ENCODE results near the gene STUM.

STUM gene

DNA sequence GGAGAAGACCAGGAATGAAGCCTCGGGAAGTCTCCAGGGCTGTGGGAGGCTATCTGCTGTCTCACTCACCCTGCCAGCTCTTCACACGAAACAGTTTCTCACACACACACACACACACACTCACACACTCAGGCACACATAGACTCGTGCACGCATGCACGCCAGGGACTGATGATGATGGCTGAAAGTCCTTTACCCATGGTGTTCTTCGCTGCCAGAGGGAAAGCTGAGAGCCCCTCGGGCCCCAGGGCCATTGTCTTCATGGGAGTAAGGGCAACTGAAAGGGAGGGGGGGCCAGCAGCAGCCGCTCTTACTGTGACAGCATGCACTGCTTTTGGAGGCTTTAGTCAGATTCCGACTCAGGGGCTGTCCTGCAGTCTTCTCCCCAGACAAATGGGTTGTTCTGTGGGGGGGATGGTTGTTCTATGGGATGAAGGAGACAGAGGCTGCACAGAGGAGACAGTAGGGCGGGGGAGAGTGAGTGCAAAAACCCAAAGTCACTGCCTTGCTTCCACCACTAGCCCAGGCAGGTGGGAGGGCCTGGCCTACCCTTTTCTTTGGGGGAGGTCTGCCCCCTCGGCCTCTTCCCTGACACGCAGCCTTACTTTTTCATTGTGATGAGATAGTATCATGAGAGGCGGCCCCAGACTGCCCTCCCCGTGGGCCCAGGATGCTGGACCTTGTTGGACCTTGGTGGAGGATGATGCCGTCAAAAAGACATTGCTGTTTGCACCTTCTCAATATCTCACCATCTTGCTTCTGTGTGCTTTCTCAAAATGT is 29.0 kb downstream of the STUM start:
- no peak for DNase-seq (ENCODE audit: low read depth, low spot score)
- Histone ChIP-seq H3K27ac (no peak overlapping the region), H3K9me3 (ENCODE audit: low read depth, low read length) (no peaks in the 10 kb centered on the region), H3K9ac (ENCODE audit: insufficient read length) (no peak overlapping the region), H3K4me3 (no peak overlapping the region), H3K36me3 (ENCODE audit: insufficient read depth, low read length) (no peaks in the 10 kb centered on the region)
- no peak for TF ChIP-seq EZH2 (IDR thresholded peaks at IDR 0.05)
- no peak for TF ChIP-seq FOXP2 (optimal IDR thresholded peaks at IDR 0.05; ENCODE audit: control extremely low read depth, extremely low read length, insufficient read depth)
- TF ChIP-seq POLR2AphosphoS5 (IDR thresholded peaks at IDR 0.05; ENCODE audit: borderline replicate concordance, low read depth, low read length): no peak

DNA sequence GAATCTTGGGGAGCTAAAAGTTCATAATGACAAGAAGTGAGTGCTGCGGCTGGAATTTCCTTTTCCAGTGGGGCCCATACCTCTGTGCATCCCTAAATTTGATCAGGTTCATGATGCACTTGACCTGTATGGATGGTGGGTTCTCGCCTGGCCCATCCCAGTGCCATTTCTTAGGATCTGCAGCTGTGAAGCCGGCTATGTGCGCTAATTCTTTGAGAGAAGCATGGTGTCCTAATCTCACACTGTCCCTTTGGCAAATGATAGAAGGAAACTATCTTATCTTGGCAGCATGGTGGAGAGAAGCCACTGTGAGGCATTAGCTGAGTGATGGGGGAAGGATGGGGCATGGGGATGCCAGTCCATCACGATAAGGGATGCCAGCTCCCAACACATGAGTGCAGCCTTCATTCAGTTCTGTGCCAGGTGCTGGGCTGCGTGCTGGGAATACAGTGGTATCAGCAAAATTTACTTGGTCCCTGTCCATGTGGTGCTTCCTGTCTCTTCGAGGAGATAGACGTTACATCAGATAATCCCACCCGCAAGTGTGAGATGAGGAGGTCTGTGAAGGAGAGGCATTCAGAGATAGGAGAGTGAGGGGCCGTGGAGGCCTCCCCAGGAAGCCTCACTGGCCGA is 30.5 kb downstream of the STUM start:
- no peak for TF ChIP-seq EZH2 (IDR thresholded peaks at IDR 0.05)
- TF ChIP-seq FOXP2 (optimal IDR thresholded peaks at IDR 0.05; ENCODE audit: control extremely low read depth, extremely low read length, insufficient read depth): no peak
- TF ChIP-seq POLR2AphosphoS5 (IDR thresholded peaks at IDR 0.05; ENCODE audit: borderline replicate concordance, low read depth, low read length): no peak
- no peak overlapping the region for H3K4me3 ChIP-seq
- H3K27ac ChIP-seq: no peak overlapping the region
- H3K9ac ChIP-seq (ENCODE audit: insufficient read length): no peak overlapping the region
- H3K9me3 ChIP-seq (ENCODE audit: low read depth, low read length): no peaks in the 10 kb centered on the region
- DNase-seq (ENCODE audit: low read depth, low spot score): no peak
- H3K36me3 ChIP-seq (ENCODE audit: insufficient read depth, low read length): no peaks in the 10 kb centered on the region

DNA sequence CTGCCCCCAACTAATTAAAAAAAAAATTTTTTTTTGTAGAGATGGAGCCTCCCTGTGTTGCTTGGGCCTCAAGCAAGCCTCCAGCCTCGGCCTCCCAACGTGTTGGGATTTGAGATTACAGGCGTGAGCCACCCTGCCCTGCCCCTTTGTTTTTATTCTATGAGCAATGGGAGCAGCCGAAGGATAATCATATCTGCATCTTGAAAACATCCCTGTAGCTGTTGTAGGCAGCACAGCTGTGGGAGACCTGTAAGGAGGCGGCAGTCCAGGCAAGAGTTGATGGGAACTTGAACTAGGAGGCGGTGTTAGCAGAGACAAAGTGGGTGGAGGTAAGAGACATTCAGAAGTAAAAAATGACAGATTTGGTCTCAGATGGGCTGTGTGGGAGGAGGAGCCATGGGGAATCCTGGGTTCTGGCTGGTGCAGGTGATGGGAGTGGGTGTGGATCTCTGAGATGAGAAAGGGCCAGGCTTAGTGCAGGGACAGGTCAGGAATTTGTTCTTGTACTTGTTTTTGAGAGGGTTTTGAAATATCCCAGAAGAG is 31.3 kb downstream of the STUM start:
- DNase-seq (ENCODE audit: low read depth, low spot score): no peak
- H3K36me3 ChIP-seq (ENCODE audit: insufficient read depth, low read length): no peaks in the 10 kb centered on the region
- no peak overlapping the region for H3K4me3 ChIP-seq
- H3K9ac ChIP-seq (ENCODE audit: insufficient read length): no peak overlapping the region
- H3K27ac ChIP-seq: no peak overlapping the region
- no peak for TF ChIP-seq FOXP2 (optimal IDR thresholded peaks at IDR 0.05; ENCODE audit: control extremely low read depth, extremely low read length, insufficient read depth)
- no peak for TF ChIP-seq EZH2 (IDR thresholded peaks at IDR 0.05)
- no peak for TF ChIP-seq POLR2AphosphoS5 (IDR thresholded peaks at IDR 0.05; ENCODE audit: borderline replicate concordance, low read depth, low read length)
- no peaks in the 10 kb centered on the region for H3K9me3 ChIP-seq (ENCODE audit: low read depth, low read length)

DNA sequence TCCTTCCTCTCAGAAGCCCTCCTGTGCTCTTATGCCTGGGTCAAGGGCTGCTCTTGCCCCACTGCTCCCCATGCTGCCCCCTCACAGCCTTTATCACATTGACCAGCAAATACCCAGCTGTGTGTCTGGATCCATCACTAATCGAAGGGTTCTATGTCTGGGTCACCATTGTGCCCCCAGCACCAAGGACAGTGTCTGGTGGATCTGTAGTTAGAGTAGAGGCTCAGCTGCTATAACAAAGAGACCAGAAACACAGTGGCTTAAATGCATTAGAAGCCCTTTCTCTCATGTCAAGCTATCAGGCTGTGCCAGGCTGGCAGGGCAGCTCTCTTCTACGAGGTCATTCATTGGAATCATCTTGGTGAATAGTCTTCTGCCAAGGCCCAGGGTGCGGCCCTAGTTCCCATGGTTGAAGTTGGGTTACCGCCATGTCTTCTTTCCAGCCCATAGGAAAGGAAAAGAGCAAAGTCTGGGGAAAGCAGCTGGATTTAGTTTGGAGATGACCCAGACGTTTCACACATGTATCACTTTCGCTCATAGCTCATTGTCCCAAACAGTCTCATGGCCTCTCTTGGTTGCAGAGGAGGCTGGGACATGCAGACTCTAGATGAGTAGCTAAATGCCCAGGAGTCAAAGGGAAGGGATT is 32.2 kb downstream of the STUM start:
- no peak for DNase-seq (ENCODE audit: low read depth, low spot score)
- no peak overlapping the region for H3K27ac ChIP-seq
- H3K36me3 ChIP-seq (ENCODE audit: insufficient read depth, low read length): no peaks in the 10 kb centered on the region
- H3K9ac ChIP-seq (ENCODE audit: insufficient read length): no peak overlapping the region
- no peak for TF ChIP-seq POLR2AphosphoS5 (IDR thresholded peaks at IDR 0.05; ENCODE audit: borderline replicate concordance, low read depth, low read length)
- no peak for TF ChIP-seq EZH2 (IDR thresholded peaks at IDR 0.05)
- no peaks in the 10 kb centered on the region for H3K9me3 ChIP-seq (ENCODE audit: low read depth, low read length)
- no peak overlapping the region for H3K4me3 ChIP-seq

DNA sequence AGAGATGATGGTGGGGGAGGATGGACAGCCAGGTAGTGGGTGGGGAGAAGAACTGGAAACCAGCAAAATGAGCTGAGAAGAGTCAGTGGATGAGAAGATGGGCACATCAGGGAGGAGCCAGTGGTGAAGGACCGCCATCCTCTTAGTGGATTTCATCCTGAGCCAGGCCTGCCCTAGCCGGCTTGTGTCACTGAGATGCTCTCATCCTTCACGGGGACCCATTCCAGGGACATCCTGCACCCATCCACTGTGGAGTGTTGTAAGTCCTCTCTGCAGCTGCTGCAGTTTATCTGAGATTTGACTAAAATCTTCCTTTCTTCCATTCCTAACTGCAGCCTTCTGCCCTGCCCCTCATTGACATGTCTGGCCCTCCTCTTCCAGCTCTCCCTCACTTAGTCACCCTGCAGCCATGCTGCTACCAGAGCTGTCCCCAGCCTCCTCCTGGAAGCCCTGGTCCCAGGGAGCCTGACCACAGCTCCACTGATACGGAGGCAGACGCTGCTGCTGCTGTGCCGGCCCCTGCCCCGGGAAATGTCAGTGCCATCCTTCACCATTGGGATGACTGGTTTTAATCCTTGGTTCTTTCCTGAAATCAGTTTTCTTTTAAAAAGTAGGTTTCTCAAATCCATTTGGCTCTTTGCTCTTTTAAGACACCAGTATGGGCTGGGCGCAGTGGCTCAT is 33.2 kb downstream of the STUM start:
- no peak for DNase-seq (ENCODE audit: low read depth, low spot score)
- Histone ChIP-seq H3K9ac (ENCODE audit: insufficient read length) (no peak overlapping the region), H3K36me3 (ENCODE audit: insufficient read depth, low read length) (no peaks in the 10 kb centered on the region), H3K9me3 (ENCODE audit: low read depth, low read length) (no peaks in the 10 kb centered on the region), H3K27ac (no peak overlapping the region), H3K4me3 (no peak overlapping the region)
- TF ChIP-seq EZH2 (IDR thresholded peaks at IDR 0.05): no peak
- TF ChIP-seq FOXP2 (optimal IDR thresholded peaks at IDR 0.05; ENCODE audit: control extremely low read depth, extremely low read length, insufficient read depth): no peak
- no peak for TF ChIP-seq POLR2AphosphoS5 (IDR thresholded peaks at IDR 0.05; ENCODE audit: borderline replicate concordance, low read depth, low read length)

DNA sequence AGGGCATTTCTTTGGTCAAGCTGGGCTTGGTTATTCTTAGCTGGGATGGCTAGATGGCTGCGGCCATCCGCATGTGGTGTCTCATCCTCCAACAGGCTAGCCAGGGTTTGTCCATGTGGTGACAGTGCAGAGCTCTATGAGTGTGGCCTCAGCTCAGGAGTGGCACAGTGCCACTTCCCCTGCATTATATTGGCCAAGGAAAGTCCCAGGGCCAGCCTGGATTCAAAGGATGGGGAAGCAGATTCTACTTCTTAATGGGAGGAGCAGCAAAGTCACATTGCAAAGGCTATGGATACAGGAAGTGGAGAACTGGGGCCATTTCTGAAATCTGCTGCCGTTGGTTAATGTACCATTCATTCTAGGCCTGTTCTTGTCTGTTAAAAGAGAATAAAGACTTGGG is 34.4 kb downstream of the STUM start:
- Histone ChIP-seq H3K9ac (ENCODE audit: insufficient read length) (no peak overlapping the region), H3K4me3 (no peak overlapping the region), H3K36me3 (ENCODE audit: insufficient read depth, low read length) (no peaks in the 10 kb centered on the region), H3K9me3 (ENCODE audit: low read depth, low read length) (no peaks in the 10 kb centered on the region), H3K27ac (no peak overlapping the region)
- no peak for TF ChIP-seq EZH2 (IDR thresholded peaks at IDR 0.05)
- TF ChIP-seq POLR2AphosphoS5 (IDR thresholded peaks at IDR 0.05; ENCODE audit: borderline replicate concordance, low read depth, low read length): no peak
- TF ChIP-seq FOXP2 (optimal IDR thresholded peaks at IDR 0.05; ENCODE audit: control extremely low read depth, extremely low read length, insufficient read depth): no peak
- no peak for DNase-seq (ENCODE audit: low read depth, low spot score)

DNA sequence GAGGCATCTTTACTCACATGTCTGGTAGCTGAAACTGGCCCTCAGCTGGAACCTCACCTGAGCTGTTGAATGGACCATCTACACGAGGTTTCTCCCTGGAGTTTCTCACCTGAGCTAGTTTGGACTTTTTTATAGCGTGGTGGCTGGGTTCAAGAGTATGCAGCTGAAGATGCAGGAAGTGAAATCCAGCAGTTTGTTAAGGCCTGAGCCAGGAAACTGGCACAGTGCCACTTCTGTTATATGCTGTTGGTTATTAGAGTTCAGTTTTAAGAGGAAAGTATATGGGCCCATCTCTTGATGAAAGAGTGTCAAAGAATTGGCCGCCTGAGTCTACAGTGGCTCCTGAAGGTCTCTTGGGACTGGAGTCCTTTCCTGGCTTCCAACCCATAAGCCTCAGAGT is 35.6 kb downstream of the STUM start:
- Histone ChIP-seq H3K4me3 (no peak overlapping the region), H3K9me3 (ENCODE audit: low read depth, low read length) (no peaks in the 10 kb centered on the region), H3K27ac (no peak overlapping the region), H3K36me3 (ENCODE audit: insufficient read depth, low read length) (no peaks in the 10 kb centered on the region), H3K9ac (ENCODE audit: insufficient read length) (no peak overlapping the region)
- no peak for DNase-seq (ENCODE audit: low read depth, low spot score)
- TF ChIP-seq FOXP2 (optimal IDR thresholded peaks at IDR 0.05; ENCODE audit: control extremely low read depth, extremely low read length, insufficient read depth) (no peak), POLR2AphosphoS5 (IDR thresholded peaks at IDR 0.05; ENCODE audit: borderline replicate concordance, low read depth, low read length) (no peak), EZH2 (IDR thresholded peaks at IDR 0.05) (no peak)

DNA sequence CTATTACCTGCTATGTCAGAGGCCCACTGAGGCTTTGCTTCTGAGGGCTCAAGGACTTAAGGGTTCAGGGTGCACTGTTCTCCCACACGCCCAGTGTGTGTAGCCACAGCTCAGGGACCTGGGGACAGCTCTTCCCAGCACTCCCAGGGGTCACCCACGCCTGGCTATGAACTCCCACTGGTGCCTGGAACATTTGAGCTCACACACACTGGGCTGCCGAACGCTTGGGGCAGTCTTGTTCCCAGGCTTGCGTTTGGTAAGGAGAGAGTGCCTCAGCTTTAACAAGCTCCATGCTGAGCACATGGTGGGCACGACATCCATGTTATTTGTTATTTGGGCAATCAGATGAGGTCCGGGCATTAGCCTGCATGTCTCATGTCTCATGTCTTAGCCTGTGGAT is 37.6 kb downstream of the STUM start:
- Histone ChIP-seq H3K9me3 (ENCODE audit: low read depth, low read length) (no peaks in the 10 kb centered on the region), H3K4me3 (no peak overlapping the region), H3K36me3 (ENCODE audit: insufficient read depth, low read length) (no peaks in the 10 kb centered on the region), H3K9ac (ENCODE audit: insufficient read length) (no peak overlapping the region), H3K27ac (no peak overlapping the region)
- DNase-seq (ENCODE audit: low read depth, low spot score): no peak
- TF ChIP-seq EZH2 (IDR thresholded peaks at IDR 0.05): no peak
- TF ChIP-seq FOXP2 (optimal IDR thresholded peaks at IDR 0.05; ENCODE audit: control extremely low read depth, extremely low read length, insufficient read depth): no peak
- TF ChIP-seq POLR2AphosphoS5 (IDR thresholded peaks at IDR 0.05; ENCODE audit: borderline replicate concordance, low read depth, low read length): no peak
